Vagina (tissue), 2 donors: Measurements from ENCODE around the gene PANK4.

ENCODE experiments used
- CTCF ChIP-seq, 3 experiments: fragments of 450-650 bp in 2 of 3; fragments of 200-600 bp in 1 of 3; sonication (generic) in 1 of 3; IDR thresholded peaks; one replicate each; pipeline ENCODE4 v1.5.1; 2017 to 2019; ENCODE audit warnings: antibody characterized with exemption in 3 of 3, mild to moderate bottlenecking in 2 of 3, moderate library complexity in 2 of 3
- POLR2A ChIP-seq, 2 donors: fragments of 450-650 bp; IDR thresholded peaks; one replicate each; pipeline ENCODE4 v1.6.1; 2017; ENCODE audit warnings: antibody characterized with exemption in 2 of 2, mild to moderate bottlenecking in 2 of 2, moderate library complexity in 2 of 2

GRCh38 chr1:2532485-2533160 is 6.2 kb upstream of the PANK4 start:
- TF ChIP-seq POLR2A (IDR thresholded peaks at IDR 0.05) = no peak
- no peak for TF ChIP-seq CTCF (IDR thresholded peaks at IDR 0.05)
